H9 (cell line): ENCODE measurements around the gene AGTRAP. TPM values are rescaled to one million over a fixed set of nuclear protein-coding genes. Genes with fewer than 3 reads are reported as not detected.

ENCODE experiments used
- DNase-seq: peaks from one replicate; pipeline ENCODE4 v3.0.0-alpha.2; 2017
- H2AFZ ChIP-seq: one replicate; pipeline ENCODE4 v1.6.1; 2013; ENCODE audit warnings: mild to moderate bottlenecking, low read length, control low read depth, moderate library complexity
- H2AK5ac ChIP-seq: 2 replicates; pipeline ENCODE4 v1.6.1; 2013; ENCODE audit warnings: low read length, control low read depth, mixed read lengths; ENCODE audit not compliant: insufficient read length
- H2BK120ac ChIP-seq: one replicate; pipeline ENCODE4 v1.6.1; 2013; ENCODE audit warnings: low read depth, mild to moderate bottlenecking, low read length, control low read depth, inconsistent platforms; ENCODE audit not compliant: poor library complexity, severe bottlenecking
- H2BK12ac ChIP-seq: 2 replicates; pipeline ENCODE4 v1.6.1; 2013; ENCODE audit warnings: low read length, control low read depth, mixed read lengths, low read depth; ENCODE audit not compliant: insufficient read length
- H2BK15ac ChIP-seq: 2 replicates; pipeline ENCODE4 v1.6.1; 2013; ENCODE audit warnings: low read depth, low read length, control low read depth
- H2BK20ac ChIP-seq: one replicate; pipeline ENCODE4 v1.6.1; 2013; ENCODE audit warnings: low read depth, mild to moderate bottlenecking, low read length, control low read depth, inconsistent platforms; ENCODE audit not compliant: poor library complexity, severe bottlenecking
- H2BK5ac ChIP-seq: 2 replicates; pipeline ENCODE4 v1.6.1; 2013; ENCODE audit warnings: low read length, control low read depth, mixed read lengths; ENCODE audit not compliant: insufficient read length
- H3K14ac ChIP-seq: 2 replicates; pipeline ENCODE4 v1.6.1; 2013; ENCODE audit warnings: low read length, control low read depth; ENCODE audit not compliant: insufficient read depth
- H3K18ac ChIP-seq: 2 replicates; pipeline ENCODE4 v1.6.1; 2013; ENCODE audit warnings: low read depth, mild to moderate bottlenecking, mixed read lengths, low read length, control low read depth; ENCODE audit not compliant: insufficient read length
- H3K23ac ChIP-seq: 2 replicates; pipeline ENCODE4 v1.6.1; 2013; ENCODE audit warnings: low read length, control low read depth, mixed read lengths, low read depth; ENCODE audit not compliant: insufficient read length
- H3K23me2 ChIP-seq: 2 replicates; pipeline ENCODE4 v1.6.1; 2013; ENCODE audit warnings: low read depth, mild to moderate bottlenecking, mixed read lengths, low read length, control low read depth; ENCODE audit not compliant: insufficient read length, poor library complexity, severe bottlenecking
- H3K27ac ChIP-seq: 2 replicates; pipeline ENCODE4 v1.5.1; 2013; ENCODE audit warnings: low read length, control low read depth, mixed read lengths, low read depth; ENCODE audit not compliant: insufficient read length
- H3K27me3 ChIP-seq: 2 replicates; pipeline ENCODE4 v1.6.1; 2013; ENCODE audit warnings: low read length, control low read depth, inconsistent platforms; ENCODE audit not compliant: insufficient read depth
- H3K4ac ChIP-seq: 2 replicates; pipeline ENCODE4 v1.6.1; 2013; ENCODE audit warnings: low read depth, mild to moderate bottlenecking, control low read depth, inconsistent platforms, low read length, moderate library complexity
- H3K4me1 ChIP-seq: 2 replicates; pipeline ENCODE4 v1.6.1; 2013; ENCODE audit warnings: low read length, control low read depth, inconsistent platforms; ENCODE audit not compliant: insufficient read depth
- H3K4me2 ChIP-seq: 2 replicates; pipeline ENCODE4 v1.6.1; 2013; ENCODE audit warnings: low read length, control low read depth, mixed read lengths; ENCODE audit not compliant: insufficient read length, insufficient read depth
- H3K56ac ChIP-seq: 2 replicates; pipeline ENCODE4 v1.6.1; 2013; ENCODE audit warnings: low read depth, mild to moderate bottlenecking, mixed read lengths, low read length, control low read depth; ENCODE audit not compliant: insufficient read length
- H3K79me1 ChIP-seq: 2 replicates; pipeline ENCODE4 v1.6.1; 2013; ENCODE audit warnings: low read depth, mild to moderate bottlenecking, moderate library complexity, low read length, control low read depth, inconsistent platforms; ENCODE audit not compliant: insufficient read depth, poor library complexity, severe bottlenecking
- H3K79me2 ChIP-seq: 2 replicates; pipeline ENCODE4 v1.6.1; 2013; ENCODE audit warnings: low read length, control low read depth, inconsistent platforms; ENCODE audit not compliant: insufficient read depth
- H3K9ac ChIP-seq: 2 replicates; pipeline ENCODE4 v1.6.1; 2013; ENCODE audit warnings: low read length, control low read depth, mixed read lengths; ENCODE audit not compliant: insufficient read length; ENCODE audit errors: extremely low read depth
- H3K9me3 ChIP-seq: one replicate; pipeline ENCODE4 v1.6.1; 2013; ENCODE audit warnings: low read depth, low read length, inconsistent platforms; ENCODE audit not compliant: control insufficient read depth
- H3T11ph ChIP-seq: one replicate; pipeline ENCODE4 v1.6.1; 2013; ENCODE audit warnings: mild to moderate bottlenecking, low read length, control low read depth, inconsistent platforms
- H4K20me1 ChIP-seq: one replicate; pipeline ENCODE4 v1.6.1; 2013; ENCODE audit not compliant: control insufficient read depth, insufficient read length, insufficient read depth
- H4K5ac ChIP-seq: 2 replicates; pipeline ENCODE4 v1.6.1; 2013; ENCODE audit warnings: low read depth, mild to moderate bottlenecking, mixed read lengths, low read length, control low read depth; ENCODE audit not compliant: insufficient read length
- H4K8ac ChIP-seq: replicated peaks from 2 replicates; pipeline ENCODE4 v1.6.1; 2013; ENCODE audit warnings: low read length, control low read depth, mixed read lengths, low read depth; ENCODE audit not compliant: insufficient read length
- H4K91ac ChIP-seq: 2 replicates; pipeline ENCODE4 v1.6.1; 2013; ENCODE audit warnings: low read depth, mild to moderate bottlenecking, moderate library complexity, mixed read lengths, low read length, control low read depth; ENCODE audit not compliant: insufficient read length
- H3K27ac Mint-ChIP-seq, 3 experiments: 2 replicates in 2 of 3; 3 replicates in 1 of 3; pipeline ENCODE4 v1.8.0; 2020 to 2021; ENCODE audit warnings: mixed read lengths in 3 of 3, mild to moderate bottlenecking in 1 of 3, moderate library complexity in 1 of 3
- H3K27me3 Mint-ChIP-seq: 2 replicates; pipeline ENCODE4 v1.8.0; 2021; ENCODE audit warnings: low read depth, mild to moderate bottlenecking, moderate library complexity, mixed read lengths
- H3K36me3 Mint-ChIP-seq, 3 experiments: 2 replicates in 2 of 3; 3 replicates in 1 of 3; pipeline ENCODE4 v1.8.0; 2020 to 2021; ENCODE audit warnings: low read depth in 3 of 3, mixed read lengths in 3 of 3; ENCODE audit not compliant: insufficient read depth in 1 of 3
- H3K4me1 Mint-ChIP-seq, 2 experiments: 2 replicates each; pipeline ENCODE4 v1.8.0; 2020; ENCODE audit warnings: mixed read lengths in 2 of 2
- H3K4me3 Mint-ChIP-seq, 2 experiments: 2 replicates in 1 of 2; 3 replicates in 1 of 2; pipeline ENCODE4 v1.8.0; 2020 to 2021; ENCODE audit warnings: mild to moderate bottlenecking in 2 of 2, mixed read lengths in 2 of 2, moderate library complexity in 1 of 2
- H3K9me3 Mint-ChIP-seq, 2 experiments: 2 replicates in 1 of 2; 3 replicates in 1 of 2; pipeline ENCODE4 v1.8.0; 2020; ENCODE audit warnings: mild to moderate bottlenecking in 2 of 2, mixed read lengths in 2 of 2, moderate library complexity in 1 of 2
- WGBS: extraction: QIAGEN DNeasy Blood & Tissue Kit; methylation state at CpG from one replicate; pipeline ENCODE4 v1.1.7; 2013; ENCODE audit warnings: missing lambda C conversion rate, low lambda C conversion rate, mixed read lengths; ENCODE audit not compliant: insufficient read length; ENCODE audit errors: extremely low coverage; 5-methylcytosine and 5-hydroxymethylcytosine counted together
- total RNA-seq: library from RNA; stranded (reverse); gene quantifications from 2 replicates; pipeline ENCODE4 v1.2.1, GENCODE V29; 2021
- TF ChIP-seq, protein P1 (sequence below): fragments of 200-600 bp; sonication (generic); conservative IDR thresholded peaks from 3 replicates; pipeline ENCODE4 v1.8.0; 2021; ENCODE audit warnings: antibody characterized with exemption, mild to moderate bottlenecking

The AGTRAP gene
- total RNA-seq, 1 experiment from 2014 or later = 60.9 TPM

DNA sequence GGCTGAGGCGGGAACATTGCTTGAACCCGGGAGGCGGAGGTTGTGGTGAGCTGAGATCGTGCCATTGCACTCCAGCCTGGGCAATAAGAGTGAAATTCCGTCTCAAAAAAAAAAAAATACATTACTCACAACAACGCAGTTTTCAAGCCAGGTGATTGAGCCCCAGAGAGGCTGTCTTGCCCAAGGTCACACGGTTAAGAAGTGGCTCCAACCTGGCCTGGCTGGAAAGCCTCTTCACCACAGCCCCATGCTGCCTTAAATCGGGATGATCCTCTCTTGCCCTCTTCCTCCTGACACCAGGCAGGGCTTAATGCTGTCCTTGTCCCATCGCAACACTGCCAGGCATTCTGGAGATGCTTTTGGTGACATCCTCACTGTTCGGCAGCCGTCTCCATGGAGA is 22.8 kb upstream of the AGTRAP start:
- H3K79me2 ChIP-seq = no peaks in the 10 kb centered on the region
- H3K36me3 Mint-ChIP-seq = peaks cover 13 to 38% (median 16%) of the 10 kb centered on the region in 3 experiments
- H3K9me3 Mint-ChIP-seq = no peaks in the 10 kb centered on the region
- H4K91ac ChIP-seq = no peak overlapping the region
- no peak overlapping the region for H3T11ph ChIP-seq
- H3K27ac ChIP-seq = no peak overlapping the region
- no CpG with 5 or more reads among the region's 11 CpGs for WGBS
- no peak for DNase-seq
- no peaks in the 10 kb centered on the region for H4K20me1 ChIP-seq
- H2AFZ ChIP-seq = no peak overlapping the region
- no peaks in the 10 kb centered on the region for H3K27me3 Mint-ChIP-seq
- no peak overlapping the region for H4K5ac ChIP-seq
- H2BK5ac ChIP-seq = no peak overlapping the region
- H3K23me2 ChIP-seq = no peaks in the 10 kb centered on the region
- no peak overlapping the region for H3K4me3 Mint-ChIP-seq
- H2BK12ac ChIP-seq = no peak overlapping the region
- H2BK120ac ChIP-seq = no peak overlapping the region
- H2AK5ac ChIP-seq = no peak overlapping the region
- peaks cover 8 to 9% of the 10 kb centered on the region in 2 experiments for H3K4me1 Mint-ChIP-seq
- H3K23ac ChIP-seq = no peak overlapping the region
- no peak overlapping the region for H3K18ac ChIP-seq
- H3K4me2 ChIP-seq = no peak overlapping the region
- TF ChIP-seq, protein P1, sequence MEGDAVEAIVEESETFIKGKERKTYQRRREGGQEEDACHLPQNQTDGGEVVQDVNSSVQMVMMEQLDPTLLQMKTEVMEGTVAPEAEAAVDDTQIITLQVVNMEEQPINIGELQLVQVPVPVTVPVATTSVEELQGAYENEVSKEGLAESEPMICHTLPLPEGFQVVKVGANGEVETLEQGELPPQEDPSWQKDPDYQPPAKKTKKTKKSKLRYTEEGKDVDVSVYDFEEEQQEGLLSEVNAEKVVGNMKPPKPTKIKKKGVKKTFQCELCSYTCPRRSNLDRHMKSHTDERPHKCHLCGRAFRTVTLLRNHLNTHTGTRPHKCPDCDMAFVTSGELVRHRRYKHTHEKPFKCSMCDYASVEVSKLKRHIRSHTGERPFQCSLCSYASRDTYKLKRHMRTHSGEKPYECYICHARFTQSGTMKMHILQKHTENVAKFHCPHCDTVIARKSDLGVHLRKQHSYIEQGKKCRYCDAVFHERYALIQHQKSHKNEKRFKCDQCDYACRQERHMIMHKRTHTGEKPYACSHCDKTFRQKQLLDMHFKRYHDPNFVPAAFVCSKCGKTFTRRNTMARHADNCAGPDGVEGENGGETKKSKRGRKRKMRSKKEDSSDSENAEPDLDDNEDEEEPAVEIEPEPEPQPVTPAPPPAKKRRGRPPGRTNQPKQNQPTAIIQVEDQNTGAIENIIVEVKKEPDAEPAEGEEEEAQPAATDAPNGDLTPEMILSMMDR = no peak
- H3K56ac ChIP-seq = no peak overlapping the region
- no peak overlapping the region; the same call in 1 of the 2 replicates for H3K14ac ChIP-seq
- no peaks in the 10 kb centered on the region for H3K27me3 ChIP-seq
- H3K4me1 ChIP-seq = no peaks in the 10 kb centered on the region
- no peak overlapping the region for H4K8ac ChIP-seq
- H3K9ac ChIP-seq = no peak overlapping the region
- no peak overlapping the region; a peak in 1 of 7 replicates for H3K27ac Mint-ChIP-seq
- H2BK15ac ChIP-seq = no peak overlapping the region
- no peak overlapping the region for H2BK20ac ChIP-seq
- H3K79me1 ChIP-seq = no peaks in the 10 kb centered on the region
- H3K9me3 ChIP-seq = no peaks in the 10 kb centered on the region
- H3K4ac ChIP-seq = no peak overlapping the region
